H9 (cell line): Measurements from ENCODE around the gene ERH. TPM values are rescaled to one million over a fixed set of nuclear protein-coding genes. Genes with fewer than 3 reads are reported as not detected.

Experiments
- DNase-seq: peaks from one replicate; pipeline ENCODE4 v3.0.0-alpha.2; 2017
- H2AFZ ChIP-seq: one replicate; pipeline ENCODE4 v1.6.1; 2013; ENCODE audit warnings: mild to moderate bottlenecking, low read length, control low read depth, moderate library complexity
- H2AK5ac ChIP-seq: 2 replicates; pipeline ENCODE4 v1.6.1; 2013; ENCODE audit warnings: low read length, control low read depth, mixed read lengths; ENCODE audit not compliant: insufficient read length
- H2BK120ac ChIP-seq: one replicate; pipeline ENCODE4 v1.6.1; 2013; ENCODE audit warnings: low read depth, mild to moderate bottlenecking, low read length, control low read depth, inconsistent platforms; ENCODE audit not compliant: poor library complexity, severe bottlenecking
- H2BK12ac ChIP-seq: 2 replicates; pipeline ENCODE4 v1.6.1; 2013; ENCODE audit warnings: low read length, control low read depth, mixed read lengths, low read depth; ENCODE audit not compliant: insufficient read length
- H2BK15ac ChIP-seq: 2 replicates; pipeline ENCODE4 v1.6.1; 2013; ENCODE audit warnings: low read depth, low read length, control low read depth
- H2BK20ac ChIP-seq: one replicate; pipeline ENCODE4 v1.6.1; 2013; ENCODE audit warnings: low read depth, mild to moderate bottlenecking, low read length, control low read depth, inconsistent platforms; ENCODE audit not compliant: poor library complexity, severe bottlenecking
- H2BK5ac ChIP-seq: 2 replicates; pipeline ENCODE4 v1.6.1; 2013; ENCODE audit warnings: low read length, control low read depth, mixed read lengths; ENCODE audit not compliant: insufficient read length
- H3K14ac ChIP-seq: 2 replicates; pipeline ENCODE4 v1.6.1; 2013; ENCODE audit warnings: low read length, control low read depth; ENCODE audit not compliant: insufficient read depth
- H3K18ac ChIP-seq: 2 replicates; pipeline ENCODE4 v1.6.1; 2013; ENCODE audit warnings: low read depth, mild to moderate bottlenecking, mixed read lengths, low read length, control low read depth; ENCODE audit not compliant: insufficient read length
- H3K23ac ChIP-seq: 2 replicates; pipeline ENCODE4 v1.6.1; 2013; ENCODE audit warnings: low read length, control low read depth, mixed read lengths, low read depth; ENCODE audit not compliant: insufficient read length
- H3K23me2 ChIP-seq: 2 replicates; pipeline ENCODE4 v1.6.1; 2013; ENCODE audit warnings: low read depth, mild to moderate bottlenecking, mixed read lengths, low read length, control low read depth; ENCODE audit not compliant: insufficient read length, poor library complexity, severe bottlenecking
- H3K27ac ChIP-seq: 2 replicates; pipeline ENCODE4 v1.5.1; 2013; ENCODE audit warnings: low read length, control low read depth, mixed read lengths, low read depth; ENCODE audit not compliant: insufficient read length
- H3K27me3 ChIP-seq: 2 replicates; pipeline ENCODE4 v1.6.1; 2013; ENCODE audit warnings: low read length, control low read depth, inconsistent platforms; ENCODE audit not compliant: insufficient read depth
- H3K4ac ChIP-seq: 2 replicates; pipeline ENCODE4 v1.6.1; 2013; ENCODE audit warnings: low read depth, mild to moderate bottlenecking, control low read depth, inconsistent platforms, low read length, moderate library complexity
- H3K4me1 ChIP-seq: 2 replicates; pipeline ENCODE4 v1.6.1; 2013; ENCODE audit warnings: low read length, control low read depth, inconsistent platforms; ENCODE audit not compliant: insufficient read depth
- H3K4me2 ChIP-seq: 2 replicates; pipeline ENCODE4 v1.6.1; 2013; ENCODE audit warnings: low read length, control low read depth, mixed read lengths; ENCODE audit not compliant: insufficient read length, insufficient read depth
- H3K56ac ChIP-seq: 2 replicates; pipeline ENCODE4 v1.6.1; 2013; ENCODE audit warnings: low read depth, mild to moderate bottlenecking, mixed read lengths, low read length, control low read depth; ENCODE audit not compliant: insufficient read length
- H3K79me1 ChIP-seq: 2 replicates; pipeline ENCODE4 v1.6.1; 2013; ENCODE audit warnings: low read depth, mild to moderate bottlenecking, moderate library complexity, low read length, control low read depth, inconsistent platforms; ENCODE audit not compliant: insufficient read depth, poor library complexity, severe bottlenecking
- H3K79me2 ChIP-seq: 2 replicates; pipeline ENCODE4 v1.6.1; 2013; ENCODE audit warnings: low read length, control low read depth, inconsistent platforms; ENCODE audit not compliant: insufficient read depth
- H3K9ac ChIP-seq: 2 replicates; pipeline ENCODE4 v1.6.1; 2013; ENCODE audit warnings: low read length, control low read depth, mixed read lengths; ENCODE audit not compliant: insufficient read length; ENCODE audit errors: extremely low read depth
- H3K9me3 ChIP-seq: one replicate; pipeline ENCODE4 v1.6.1; 2013; ENCODE audit warnings: low read depth, low read length, inconsistent platforms; ENCODE audit not compliant: control insufficient read depth
- H3T11ph ChIP-seq: one replicate; pipeline ENCODE4 v1.6.1; 2013; ENCODE audit warnings: mild to moderate bottlenecking, low read length, control low read depth, inconsistent platforms
- H4K20me1 ChIP-seq: one replicate; pipeline ENCODE4 v1.6.1; 2013; ENCODE audit not compliant: control insufficient read depth, insufficient read length, insufficient read depth
- H4K5ac ChIP-seq: 2 replicates; pipeline ENCODE4 v1.6.1; 2013; ENCODE audit warnings: low read depth, mild to moderate bottlenecking, mixed read lengths, low read length, control low read depth; ENCODE audit not compliant: insufficient read length
- H4K8ac ChIP-seq: replicated peaks from 2 replicates; pipeline ENCODE4 v1.6.1; 2013; ENCODE audit warnings: low read length, control low read depth, mixed read lengths, low read depth; ENCODE audit not compliant: insufficient read length
- H4K91ac ChIP-seq: 2 replicates; pipeline ENCODE4 v1.6.1; 2013; ENCODE audit warnings: low read depth, mild to moderate bottlenecking, moderate library complexity, mixed read lengths, low read length, control low read depth; ENCODE audit not compliant: insufficient read length
- H3K27ac Mint-ChIP-seq, 3 experiments: 2 replicates in 2 of 3; 3 replicates in 1 of 3; pipeline ENCODE4 v1.8.0; 2020 to 2021; ENCODE audit warnings: mixed read lengths in 3 of 3, mild to moderate bottlenecking in 1 of 3, moderate library complexity in 1 of 3
- H3K27me3 Mint-ChIP-seq: 2 replicates; pipeline ENCODE4 v1.8.0; 2021; ENCODE audit warnings: low read depth, mild to moderate bottlenecking, moderate library complexity, mixed read lengths
- H3K36me3 Mint-ChIP-seq, 3 experiments: 2 replicates in 2 of 3; 3 replicates in 1 of 3; pipeline ENCODE4 v1.8.0; 2020 to 2021; ENCODE audit warnings: low read depth in 3 of 3, mixed read lengths in 3 of 3; ENCODE audit not compliant: insufficient read depth in 1 of 3
- H3K4me1 Mint-ChIP-seq, 2 experiments: 2 replicates each; pipeline ENCODE4 v1.8.0; 2020; ENCODE audit warnings: mixed read lengths in 2 of 2
- H3K4me3 Mint-ChIP-seq, 2 experiments: 2 replicates in 1 of 2; 3 replicates in 1 of 2; pipeline ENCODE4 v1.8.0; 2020 to 2021; ENCODE audit warnings: mild to moderate bottlenecking in 2 of 2, mixed read lengths in 2 of 2, moderate library complexity in 1 of 2
- H3K9me3 Mint-ChIP-seq, 2 experiments: 2 replicates in 1 of 2; 3 replicates in 1 of 2; pipeline ENCODE4 v1.8.0; 2020; ENCODE audit warnings: mild to moderate bottlenecking in 2 of 2, mixed read lengths in 2 of 2, moderate library complexity in 1 of 2
- CTCF ChIP-seq: fragments of 200-600 bp; sonication (generic); conservative IDR thresholded peaks from 3 replicates; pipeline ENCODE4 v1.8.0; 2021; ENCODE audit warnings: antibody characterized with exemption, mild to moderate bottlenecking
- WGBS: extraction: QIAGEN DNeasy Blood & Tissue Kit; methylation state at CpG from one replicate; pipeline ENCODE4 v1.1.7; 2013; ENCODE audit warnings: missing lambda C conversion rate, low lambda C conversion rate, mixed read lengths; ENCODE audit not compliant: insufficient read length; ENCODE audit errors: extremely low coverage; 5-methylcytosine and 5-hydroxymethylcytosine counted together
- total RNA-seq: library from RNA; stranded (reverse); gene quantifications from 2 replicates; pipeline ENCODE4 v1.2.1, GENCODE V29; 2021

Gene ERH
- total RNA-seq, 1 experiment from 2014 or later = 443 TPM

- Histone ChIP-seq H2BK12ac (no peak overlapping the region), H3K23me2 (no peaks in the 10 kb centered on the region), H2AFZ (no peak overlapping the region), H2BK15ac (no peak overlapping the region), H3K18ac (no peak overlapping the region), H3K4ac (no peak overlapping the region), H4K8ac (no peak overlapping the region), H2BK20ac (no peak overlapping the region), H4K91ac (no peak overlapping the region), H2BK5ac (no peak overlapping the region), H3K9ac (no peak overlapping the region), H3K4me1 (no peaks in the 10 kb centered on the region), H3K56ac (no peak overlapping the region), H3K79me1 (no peaks in the 10 kb centered on the region), H4K5ac (no peak overlapping the region), H3K14ac (no peak overlapping the region), H2AK5ac (no peak overlapping the region), H4K20me1 (no peaks in the 10 kb centered on the region), H3K27ac (no peak overlapping the region), H3K9me3 (no peaks in the 10 kb centered on the region), H3K23ac (no peak overlapping the region), H3K4me2 (no peak overlapping the region), H2BK120ac (no peak overlapping the region), H3K79me2 (no peaks in the 10 kb centered on the region), H3K27me3 (no peaks in the 10 kb centered on the region), H3T11ph (no peak overlapping the region)
- no CpG with 5 or more reads among the region's 6 CpGs for WGBS
- H3K4me3 Mint-ChIP-seq = no peak overlapping the region
- H3K27me3 Mint-ChIP-seq = peaks cover 2% of the 10 kb centered on the region
- no peak for TF ChIP-seq CTCF
- H3K27ac Mint-ChIP-seq = no peak overlapping the region
- DNase-seq = no peak
- no peaks in the 10 kb centered on the region; a peak in 1 of 7 replicates for H3K36me3 Mint-ChIP-seq
- peaks cover 0 to 7% of the 10 kb centered on the region in 2 experiments; a peak in 2 of 4 replicates for H3K4me1 Mint-ChIP-seq
- H3K9me3 Mint-ChIP-seq = no peaks in the 10 kb centered on the region
Observed at GRCh38 chr14:69335371-69335771, 62.7 kb downstream of the ERH start.
